Measurements from ENCODE around the gene PLA2G15.

PLA2G15 gene

DNA sequence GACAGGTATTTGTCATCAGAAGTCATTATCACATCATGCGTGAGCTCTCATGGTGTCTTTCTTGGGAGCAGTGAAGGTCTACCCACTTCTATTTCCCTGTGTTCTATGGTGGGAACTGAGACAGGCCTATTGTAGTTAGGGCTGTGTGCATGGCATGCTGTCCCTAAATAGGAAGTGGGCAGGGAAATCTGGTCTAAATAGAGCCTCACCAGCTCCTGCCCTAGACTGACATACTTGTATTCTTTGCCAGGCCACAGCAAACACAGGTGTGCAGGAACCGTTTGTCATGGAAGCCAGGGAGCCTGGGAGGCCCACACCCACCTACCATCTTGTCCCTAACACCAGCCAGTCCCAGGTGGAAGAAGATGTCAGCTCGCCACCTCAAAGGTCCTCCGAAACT is 29.3 kb downstream of the PLA2G15 start:
- H3K4me3 ChIP-seq (ENCODE audit: low read depth, low read length), result no peak overlapping the region
- no peaks in the 10 kb centered on the region for H3K4me1 ChIP-seq
- no peak for DNase-seq

DNA sequence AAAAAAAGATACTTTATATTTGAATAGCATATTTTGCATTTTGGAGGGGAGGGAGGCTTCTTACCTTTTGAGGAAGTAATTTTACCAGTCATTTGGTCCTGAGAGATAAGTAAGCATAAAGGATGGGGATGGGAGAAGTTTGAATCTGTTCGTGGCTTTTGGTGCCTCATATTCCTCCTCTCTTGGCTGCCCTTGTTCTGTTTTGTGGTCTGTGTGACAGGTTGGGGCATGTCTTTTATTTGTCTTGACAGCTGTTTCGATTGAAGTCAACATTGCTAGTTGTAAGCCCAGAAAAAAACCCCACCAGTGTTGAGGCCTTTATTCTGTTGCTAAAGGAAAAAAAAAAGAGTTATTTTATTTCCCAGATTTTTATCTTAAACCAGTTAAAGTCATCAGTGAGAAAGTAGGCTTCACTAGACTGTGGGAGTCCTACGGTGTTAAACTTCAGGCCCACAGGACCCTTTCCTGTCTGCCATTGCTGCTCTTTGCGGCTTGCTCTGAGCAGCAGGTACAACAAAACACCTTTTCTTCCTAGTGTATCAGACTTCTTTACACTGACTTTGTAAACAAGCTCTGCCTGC is 30.5 kb downstream of the PLA2G15 start:
- DNase-seq, result no peak
- Histone ChIP-seq H3K9me3 (no peaks in the 10 kb centered on the region), H3K4me1 (no peaks in the 10 kb centered on the region), H3K4me3 (ENCODE audit: low read depth, low read length) (no peak overlapping the region), H3K36me3 (peaks cover 50% of the 10 kb centered on the region), H3K27me3 (no peaks in the 10 kb centered on the region)
- TF ChIP-seq, protein P1, sequence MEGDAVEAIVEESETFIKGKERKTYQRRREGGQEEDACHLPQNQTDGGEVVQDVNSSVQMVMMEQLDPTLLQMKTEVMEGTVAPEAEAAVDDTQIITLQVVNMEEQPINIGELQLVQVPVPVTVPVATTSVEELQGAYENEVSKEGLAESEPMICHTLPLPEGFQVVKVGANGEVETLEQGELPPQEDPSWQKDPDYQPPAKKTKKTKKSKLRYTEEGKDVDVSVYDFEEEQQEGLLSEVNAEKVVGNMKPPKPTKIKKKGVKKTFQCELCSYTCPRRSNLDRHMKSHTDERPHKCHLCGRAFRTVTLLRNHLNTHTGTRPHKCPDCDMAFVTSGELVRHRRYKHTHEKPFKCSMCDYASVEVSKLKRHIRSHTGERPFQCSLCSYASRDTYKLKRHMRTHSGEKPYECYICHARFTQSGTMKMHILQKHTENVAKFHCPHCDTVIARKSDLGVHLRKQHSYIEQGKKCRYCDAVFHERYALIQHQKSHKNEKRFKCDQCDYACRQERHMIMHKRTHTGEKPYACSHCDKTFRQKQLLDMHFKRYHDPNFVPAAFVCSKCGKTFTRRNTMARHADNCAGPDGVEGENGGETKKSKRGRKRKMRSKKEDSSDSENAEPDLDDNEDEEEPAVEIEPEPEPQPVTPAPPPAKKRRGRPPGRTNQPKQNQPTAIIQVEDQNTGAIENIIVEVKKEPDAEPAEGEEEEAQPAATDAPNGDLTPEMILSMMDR (IDR thresholded peaks at IDR 0.05; ENCODE audit: low read depth, low read length), result no peak

More for the DNA sequence above, 29.3 kb downstream of the PLA2G15 start:
- TF ChIP-seq, protein P1 (IDR thresholded peaks at IDR 0.05; ENCODE audit: low read depth, low read length), result no peak
- no peaks in the 10 kb centered on the region for H3K9me3 ChIP-seq
- peaks cover 45% of the 10 kb centered on the region for H3K36me3 ChIP-seq
- no peaks in the 10 kb centered on the region for H3K27me3 ChIP-seq

DNA sequence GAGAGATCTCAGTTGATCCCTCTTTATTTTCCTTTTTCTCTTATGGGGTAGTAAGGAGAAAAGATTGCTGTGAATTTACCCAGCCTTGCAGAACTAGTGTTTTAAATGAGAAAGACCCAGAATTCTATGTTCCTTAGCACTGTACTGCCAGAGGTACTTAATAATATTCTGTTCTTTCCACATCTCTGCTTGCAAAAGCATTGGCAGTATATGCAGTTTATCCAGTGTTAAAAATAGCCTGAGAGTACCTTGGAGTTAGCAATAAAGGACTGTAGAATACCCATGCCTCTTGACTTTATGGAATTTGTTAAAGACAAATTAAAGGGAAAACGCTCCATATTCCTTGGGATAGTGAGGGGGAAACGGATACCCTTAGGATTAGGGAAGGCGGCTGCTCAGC is 31.1 kb downstream of the PLA2G15 start:
- TF ChIP-seq, protein P1 (IDR thresholded peaks at IDR 0.05; ENCODE audit: low read depth, low read length), result no peak
- H3K4me1 ChIP-seq, result no peaks in the 10 kb centered on the region
- no peak for DNase-seq
- H3K36me3 ChIP-seq, result peaks cover 55% of the 10 kb centered on the region
- no peak overlapping the region for H3K4me3 ChIP-seq (ENCODE audit: low read depth, low read length)
- H3K27me3 ChIP-seq, result no peaks in the 10 kb centered on the region
- H3K9me3 ChIP-seq, result no peaks in the 10 kb centered on the region

DNA sequence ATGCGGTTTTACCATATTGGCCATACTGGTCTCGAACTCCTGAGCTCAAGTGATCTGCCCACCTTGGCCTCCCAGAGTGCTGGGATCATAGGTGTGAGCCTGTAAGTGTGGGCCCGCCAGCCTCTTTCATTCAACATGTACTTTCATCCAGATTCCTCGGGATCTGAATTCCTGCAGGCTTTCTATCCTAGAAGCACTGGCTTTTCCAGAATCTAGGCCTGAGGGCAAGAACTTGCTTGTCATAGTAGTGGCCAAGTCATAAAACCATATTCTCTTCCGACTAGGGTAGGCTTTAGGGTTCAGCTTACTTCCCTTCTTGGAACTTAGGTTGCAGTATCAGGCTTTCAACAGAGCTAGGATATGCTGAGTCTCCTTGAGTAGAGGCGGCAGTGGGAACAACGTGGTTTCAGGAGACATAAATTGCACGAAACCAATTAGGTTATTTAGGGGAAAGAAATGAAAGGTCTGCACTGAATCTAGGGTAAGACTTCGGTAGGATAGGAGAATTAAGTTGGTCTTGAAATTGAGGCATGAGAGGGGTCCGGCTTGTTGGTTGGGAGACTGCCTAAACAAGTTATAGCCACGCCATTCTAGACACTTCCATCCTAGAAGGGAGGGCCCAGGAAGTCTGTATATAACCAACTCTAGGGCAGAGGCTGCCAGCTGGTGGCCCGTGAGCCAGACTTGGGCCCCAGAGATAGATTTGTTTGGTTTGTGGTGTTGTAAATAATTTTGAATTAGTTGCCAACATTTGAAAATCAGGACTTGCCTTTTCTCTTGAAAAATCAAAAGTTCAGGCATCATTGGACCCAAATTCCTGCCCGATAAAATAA is 34.8 kb downstream of the PLA2G15 start:
- no peaks in the 10 kb centered on the region for H3K27me3 ChIP-seq
- no peaks in the 10 kb centered on the region for H3K4me1 ChIP-seq
- peaks cover 43% of the 10 kb centered on the region for H3K36me3 ChIP-seq
- TF ChIP-seq, protein P1 (IDR thresholded peaks at IDR 0.05; ENCODE audit: low read depth, low read length), result no peak
- no peaks in the 10 kb centered on the region for H3K9me3 ChIP-seq
- DNase-seq, result no peak
- no peak overlapping the region for H3K4me3 ChIP-seq (ENCODE audit: low read depth, low read length)

DNA sequence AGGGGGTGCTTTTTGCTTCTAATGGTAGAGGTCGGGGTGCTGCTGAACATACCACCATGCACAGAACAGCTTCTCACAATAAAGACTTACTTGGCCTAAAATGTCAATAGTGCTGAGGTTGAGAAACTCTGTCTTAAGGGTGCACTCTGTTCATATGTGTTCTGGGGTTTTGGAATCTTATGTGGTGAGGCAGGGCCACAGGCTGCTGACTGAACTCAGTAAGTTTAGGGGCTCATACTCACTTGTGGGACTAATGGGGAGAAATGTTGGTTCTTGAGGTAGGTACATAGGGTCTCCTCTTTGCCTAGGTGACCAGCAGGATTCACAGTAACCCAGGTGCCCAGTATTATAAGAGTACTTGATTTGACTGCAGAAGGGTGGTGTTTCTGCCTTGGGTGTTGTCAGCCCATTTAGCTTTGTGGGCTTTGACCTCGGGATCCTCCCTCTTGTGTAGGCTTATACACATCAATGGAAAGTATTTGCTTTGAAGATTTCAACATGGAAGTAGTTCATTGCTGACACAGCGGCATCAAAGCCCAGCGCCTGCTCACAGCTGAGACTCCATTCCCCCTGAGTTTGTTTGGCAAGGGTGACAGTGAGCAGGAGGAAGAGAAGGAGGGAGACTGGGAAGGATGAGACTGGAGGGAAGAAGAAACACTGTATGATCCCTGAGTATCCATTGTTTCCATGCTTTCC is 36.3 kb downstream of the PLA2G15 start:
- DNase-seq, result no peak
- Histone ChIP-seq H3K4me3 (ENCODE audit: low read depth, low read length) (no peak overlapping the region), H3K27me3 (no peaks in the 10 kb centered on the region), H3K36me3 (peaks cover 50% of the 10 kb centered on the region), H3K9me3 (no peaks in the 10 kb centered on the region), H3K4me1 (no peaks in the 10 kb centered on the region)
- TF ChIP-seq, protein P1 (IDR thresholded peaks at IDR 0.05; ENCODE audit: low read depth, low read length), result no peak

Measured in BE2C (cell line).